ENCODE measurements around the gene LLGL2.

Gene LLGL2

GRCh38 chr17:75496005-75496404 is 29.5 kb upstream of the LLGL2 start:
- no peaks in the 10 kb centered on the region for H3K27me3 ChIP-seq (ENCODE audit: insufficient read depth, low read depth)
- H3K4me2 ChIP-seq = no peak overlapping the region
- no peaks in the 10 kb centered on the region for H3K79me2 ChIP-seq (ENCODE audit: insufficient read depth, low read depth)
- no peak overlapping the region for H3K9ac ChIP-seq
- no peak overlapping the region for H3K27ac ChIP-seq
- H2AFZ ChIP-seq (ENCODE audit: low read depth) = no peak overlapping the region
- TF ChIP-seq, protein P1, sequence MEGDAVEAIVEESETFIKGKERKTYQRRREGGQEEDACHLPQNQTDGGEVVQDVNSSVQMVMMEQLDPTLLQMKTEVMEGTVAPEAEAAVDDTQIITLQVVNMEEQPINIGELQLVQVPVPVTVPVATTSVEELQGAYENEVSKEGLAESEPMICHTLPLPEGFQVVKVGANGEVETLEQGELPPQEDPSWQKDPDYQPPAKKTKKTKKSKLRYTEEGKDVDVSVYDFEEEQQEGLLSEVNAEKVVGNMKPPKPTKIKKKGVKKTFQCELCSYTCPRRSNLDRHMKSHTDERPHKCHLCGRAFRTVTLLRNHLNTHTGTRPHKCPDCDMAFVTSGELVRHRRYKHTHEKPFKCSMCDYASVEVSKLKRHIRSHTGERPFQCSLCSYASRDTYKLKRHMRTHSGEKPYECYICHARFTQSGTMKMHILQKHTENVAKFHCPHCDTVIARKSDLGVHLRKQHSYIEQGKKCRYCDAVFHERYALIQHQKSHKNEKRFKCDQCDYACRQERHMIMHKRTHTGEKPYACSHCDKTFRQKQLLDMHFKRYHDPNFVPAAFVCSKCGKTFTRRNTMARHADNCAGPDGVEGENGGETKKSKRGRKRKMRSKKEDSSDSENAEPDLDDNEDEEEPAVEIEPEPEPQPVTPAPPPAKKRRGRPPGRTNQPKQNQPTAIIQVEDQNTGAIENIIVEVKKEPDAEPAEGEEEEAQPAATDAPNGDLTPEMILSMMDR (conservative IDR thresholded peaks at IDR 0.05; ENCODE audit: low read depth, low read length) = no peak
- H3K36me3 ChIP-seq (ENCODE audit: insufficient read depth) = no peaks in the 10 kb centered on the region
- H4K20me1 ChIP-seq (ENCODE audit: insufficient read depth) = no peaks in the 10 kb centered on the region
- no peaks in the 10 kb centered on the region for H3K4me1 ChIP-seq (ENCODE audit: low read depth, poor library complexity, severe bottlenecking)
- H3K4me3 ChIP-seq (IDR thresholded peaks at IDR 0.05; ENCODE audit: insufficient read depth, low read depth, low read length) = no peak overlapping the region

DNA sequence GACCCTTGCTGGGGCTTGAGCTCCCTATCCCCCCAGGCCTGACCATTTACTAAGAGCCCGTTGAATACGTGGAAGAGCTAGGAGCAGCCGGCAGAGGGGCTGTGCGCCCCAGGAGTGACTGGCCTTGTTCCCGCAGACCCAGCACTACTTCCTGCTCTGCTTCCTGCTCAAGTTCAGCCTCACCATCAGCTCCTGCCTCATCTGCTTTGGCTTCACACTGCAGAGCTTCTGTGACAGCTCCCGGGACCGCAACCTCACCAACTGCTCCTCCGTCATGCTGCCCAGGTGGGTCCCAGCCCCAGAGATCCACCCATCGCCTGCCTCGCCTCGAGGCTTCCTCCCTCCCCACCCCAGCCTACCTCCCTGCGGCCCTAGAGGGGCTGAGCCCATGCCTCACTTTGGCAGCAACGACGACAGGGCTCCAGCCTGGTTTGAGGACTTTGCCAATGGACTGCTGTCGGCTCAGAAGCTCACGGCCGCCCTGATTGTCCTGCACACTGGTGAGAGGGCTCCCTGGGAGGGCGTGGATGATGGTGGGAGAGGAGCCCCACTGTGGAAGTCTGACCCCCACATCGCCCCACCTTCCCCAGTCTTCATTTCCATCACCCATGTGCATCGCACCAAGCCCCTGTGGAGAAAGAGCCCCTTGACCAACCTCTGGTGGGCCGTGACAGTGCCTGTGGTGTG is 27.3 kb upstream of the LLGL2 start:
- Histone ChIP-seq H2AFZ (ENCODE audit: low read depth) (no peak overlapping the region), H3K27me3 (ENCODE audit: insufficient read depth, low read depth) (no peaks in the 10 kb centered on the region), H3K27ac (no peak overlapping the region), H4K20me1 (ENCODE audit: insufficient read depth) (no peaks in the 10 kb centered on the region), H3K4me2 (no peak overlapping the region), H3K9ac (no peak overlapping the region), H3K4me3 (IDR thresholded peaks at IDR 0.05; ENCODE audit: insufficient read depth, low read depth, low read length) (no peak overlapping the region), H3K4me1 (ENCODE audit: low read depth, poor library complexity, severe bottlenecking) (no peaks in the 10 kb centered on the region), H3K36me3 (ENCODE audit: insufficient read depth) (no peaks in the 10 kb centered on the region), H3K79me2 (ENCODE audit: insufficient read depth, low read depth) (no peaks in the 10 kb centered on the region)
- TF ChIP-seq, protein P1 (conservative IDR thresholded peaks at IDR 0.05; ENCODE audit: low read depth, low read length) = no peak

- no peak overlapping the region for H3K4me3 ChIP-seq (IDR thresholded peaks at IDR 0.05; ENCODE audit: insufficient read depth, low read depth, low read length)
- H2AFZ ChIP-seq (ENCODE audit: low read depth) = no peak overlapping the region
- TF ChIP-seq, protein P1 (conservative IDR thresholded peaks at IDR 0.05; ENCODE audit: low read depth, low read length) = no peak
- no peak overlapping the region for H3K9ac ChIP-seq
- no peaks in the 10 kb centered on the region for H3K4me1 ChIP-seq (ENCODE audit: low read depth, poor library complexity, severe bottlenecking)
- H3K27ac ChIP-seq = no peak overlapping the region
- no peaks in the 10 kb centered on the region for H3K36me3 ChIP-seq (ENCODE audit: insufficient read depth)
- no peaks in the 10 kb centered on the region for H3K79me2 ChIP-seq (ENCODE audit: insufficient read depth, low read depth)
- H3K27me3 ChIP-seq (ENCODE audit: insufficient read depth, low read depth) = no peaks in the 10 kb centered on the region
- H3K4me2 ChIP-seq = no peak overlapping the region
- H4K20me1 ChIP-seq (ENCODE audit: insufficient read depth) = no peaks in the 10 kb centered on the region
These were observed 26.7 kb upstream of the LLGL2 start for GRCh38 chr17:75498726-75499213.

DNA sequence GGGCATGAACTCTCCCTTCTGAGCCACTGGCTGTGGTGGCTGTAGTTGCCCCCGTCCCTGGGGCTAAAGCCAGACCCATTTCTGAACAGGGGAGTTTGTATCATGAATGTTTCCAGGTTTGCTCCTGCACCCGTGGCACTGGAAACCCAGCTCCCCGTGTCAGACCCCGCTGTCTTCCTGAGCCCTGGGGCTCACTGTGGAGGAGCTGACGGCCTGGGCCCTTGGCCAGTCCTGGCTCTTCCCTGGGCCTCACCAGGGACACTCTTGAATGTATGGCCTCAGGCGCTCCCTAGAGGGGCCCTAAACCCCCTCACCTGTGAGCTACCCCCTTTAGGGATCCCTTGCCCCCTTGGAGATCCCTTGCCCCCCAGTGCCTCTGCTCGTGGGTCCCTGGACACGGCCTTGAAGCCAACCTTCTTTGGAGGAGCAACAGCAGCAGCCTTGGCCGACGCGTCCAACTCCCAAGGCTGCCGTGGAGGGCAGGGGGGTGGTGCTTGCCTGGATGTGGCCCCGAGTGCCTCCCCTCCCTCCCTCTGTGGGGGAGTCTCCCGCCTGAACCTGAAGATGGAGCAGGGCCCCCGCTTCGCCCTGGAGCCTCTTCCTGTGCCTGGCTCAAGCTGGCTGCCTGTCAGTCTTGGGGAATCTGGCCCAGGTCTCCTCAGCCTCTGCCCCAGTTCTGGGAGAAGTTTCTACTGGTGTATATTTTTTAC is 26.0 kb upstream of the LLGL2 start:
- Histone ChIP-seq H3K4me3 (IDR thresholded peaks at IDR 0.05; ENCODE audit: insufficient read depth, low read depth, low read length) (no peak overlapping the region), H3K27me3 (ENCODE audit: insufficient read depth, low read depth) (no peaks in the 10 kb centered on the region), H2AFZ (ENCODE audit: low read depth) (no peak overlapping the region), H3K79me2 (ENCODE audit: insufficient read depth, low read depth) (no peaks in the 10 kb centered on the region), H3K27ac (no peak overlapping the region), H3K4me1 (ENCODE audit: low read depth, poor library complexity, severe bottlenecking) (no peaks in the 10 kb centered on the region), H3K9ac (no peak overlapping the region), H3K36me3 (ENCODE audit: insufficient read depth) (no peaks in the 10 kb centered on the region), H3K4me2 (no peak overlapping the region), H4K20me1 (ENCODE audit: insufficient read depth) (no peaks in the 10 kb centered on the region)
- TF ChIP-seq, protein P1 (conservative IDR thresholded peaks at IDR 0.05; ENCODE audit: low read depth, low read length) = no peak

Data from KMS-11 (cell line).